HFFc6 (cell line): ENCODE data around the gene ZNF750. TPM values are rescaled to one million over a fixed set of nuclear protein-coding genes. Genes with fewer than 3 reads are reported as not detected.

ENCODE experiments used
- DNase-seq: peaks from one replicate; pipeline ENCODE4 v3.0.0-alpha.2; 2018
- H3K27ac Mint-ChIP-seq: 2 replicates; pipeline ENCODE4 v1.8.0; 2020; ENCODE audit warnings: mild to moderate bottlenecking, mixed read lengths
- H3K27me3 Mint-ChIP-seq: 2 replicates; pipeline ENCODE4 v1.8.0; 2021; ENCODE audit warnings: mild to moderate bottlenecking, moderate library complexity, mixed read lengths; ENCODE audit not compliant: insufficient read depth
- H3K36me3 Mint-ChIP-seq: 2 replicates; pipeline ENCODE4 v1.8.0; 2021; ENCODE audit warnings: low read depth, mixed read lengths
- H3K4me1 Mint-ChIP-seq: 2 replicates; pipeline ENCODE4 v1.8.0; 2020; ENCODE audit warnings: low read depth, mixed read lengths
- H3K4me3 Mint-ChIP-seq: 2 replicates; pipeline ENCODE4 v1.8.0; 2020; ENCODE audit warnings: mild to moderate bottlenecking, moderate library complexity, mixed read lengths
- H3K9me3 Mint-ChIP-seq: 2 replicates; pipeline ENCODE4 v1.8.0; 2020; ENCODE audit warnings: mild to moderate bottlenecking, mixed read lengths
- total RNA-seq, 6 experiments: library from RNA; stranded (reverse); fragmentation: NEBNext Ultra II Directional; extraction: Animal tissue kit (Norgen Biotek cat#: 25700); gene quantifications; 2 replicates in 1 of 6; 3 replicates in 5 of 6; pipeline ENCODE4 v1.2.3, GENCODE V29; 2021
- TF ChIP-seq, protein P1 (sequence below): fragments of 200-600 bp; sonication (generic); IDR thresholded peaks from 2 replicates; pipeline ENCODE4 v1.5.0; 2021; ENCODE audit warnings: antibody characterized with exemption, mild to moderate bottlenecking

The ZNF750 gene
- total RNA-seq, 6 experiments from 2014 or later, result not detected

GRCh38 chr17:82844796-82845162, 5.0 kb upstream of the ZNF750 start:
- TF ChIP-seq, protein P1, sequence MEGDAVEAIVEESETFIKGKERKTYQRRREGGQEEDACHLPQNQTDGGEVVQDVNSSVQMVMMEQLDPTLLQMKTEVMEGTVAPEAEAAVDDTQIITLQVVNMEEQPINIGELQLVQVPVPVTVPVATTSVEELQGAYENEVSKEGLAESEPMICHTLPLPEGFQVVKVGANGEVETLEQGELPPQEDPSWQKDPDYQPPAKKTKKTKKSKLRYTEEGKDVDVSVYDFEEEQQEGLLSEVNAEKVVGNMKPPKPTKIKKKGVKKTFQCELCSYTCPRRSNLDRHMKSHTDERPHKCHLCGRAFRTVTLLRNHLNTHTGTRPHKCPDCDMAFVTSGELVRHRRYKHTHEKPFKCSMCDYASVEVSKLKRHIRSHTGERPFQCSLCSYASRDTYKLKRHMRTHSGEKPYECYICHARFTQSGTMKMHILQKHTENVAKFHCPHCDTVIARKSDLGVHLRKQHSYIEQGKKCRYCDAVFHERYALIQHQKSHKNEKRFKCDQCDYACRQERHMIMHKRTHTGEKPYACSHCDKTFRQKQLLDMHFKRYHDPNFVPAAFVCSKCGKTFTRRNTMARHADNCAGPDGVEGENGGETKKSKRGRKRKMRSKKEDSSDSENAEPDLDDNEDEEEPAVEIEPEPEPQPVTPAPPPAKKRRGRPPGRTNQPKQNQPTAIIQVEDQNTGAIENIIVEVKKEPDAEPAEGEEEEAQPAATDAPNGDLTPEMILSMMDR, result no peak
- no peak for DNase-seq
- H3K27me3 Mint-ChIP-seq, result no peaks in the 10 kb centered on the region; the same call in 1 of the 2 replicates
- H3K4me1 Mint-ChIP-seq, result no peaks in the 10 kb centered on the region
- H3K9me3 Mint-ChIP-seq, result no peaks in the 10 kb centered on the region
- no peak overlapping the region for H3K4me3 Mint-ChIP-seq
- H3K36me3 Mint-ChIP-seq, result peaks cover 11% of the 10 kb centered on the region
- H3K27ac Mint-ChIP-seq, result no peak overlapping the region

GRCh38 chr17:82843904-82844680, 4.3 kb upstream of the ZNF750 start:
- peaks cover 6% of the 10 kb centered on the region for H3K36me3 Mint-ChIP-seq
- H3K27me3 Mint-ChIP-seq, result no peaks in the 10 kb centered on the region; the same call in 1 of the 2 replicates
- TF ChIP-seq, protein P1, result no peak
- no peaks in the 10 kb centered on the region for H3K4me1 Mint-ChIP-seq
- no peak for DNase-seq
- no peaks in the 10 kb centered on the region for H3K9me3 Mint-ChIP-seq
- H3K4me3 Mint-ChIP-seq, result no peak overlapping the region
- no peak overlapping the region for H3K27ac Mint-ChIP-seq

- Mint-ChIP-seq H3K36me3 (no peaks in the 10 kb centered on the region), H3K4me1 (peaks cover 16% of the 10 kb centered on the region), H3K27me3 (no peaks in the 10 kb centered on the region; the same call in 1 of the 2 replicates), H3K4me3 (no peak overlapping the region), H3K9me3 (no peaks in the 10 kb centered on the region), H3K27ac (no peak overlapping the region)
- DNase-seq, result no peak
- TF ChIP-seq, protein P1, result no peak
These were observed 2.2 kb upstream of the ZNF750 start for GRCh38 chr17:82841921-82842596.

GRCh38 chr17:82840431-82840831, 609 bp upstream of the ZNF750 start:
- H3K36me3 Mint-ChIP-seq, result no peaks in the 10 kb centered on the region
- H3K27ac Mint-ChIP-seq, result no peak overlapping the region
- peaks cover 16% of the 10 kb centered on the region for H3K4me1 Mint-ChIP-seq
- DNase-seq, result no peak
- TF ChIP-seq, protein P1, result no peak
- no peaks in the 10 kb centered on the region for H3K9me3 Mint-ChIP-seq
- H3K27me3 Mint-ChIP-seq, result no peaks in the 10 kb centered on the region; the same call in 1 of the 2 replicates
- H3K4me3 Mint-ChIP-seq, result no peak overlapping the region

DNA sequence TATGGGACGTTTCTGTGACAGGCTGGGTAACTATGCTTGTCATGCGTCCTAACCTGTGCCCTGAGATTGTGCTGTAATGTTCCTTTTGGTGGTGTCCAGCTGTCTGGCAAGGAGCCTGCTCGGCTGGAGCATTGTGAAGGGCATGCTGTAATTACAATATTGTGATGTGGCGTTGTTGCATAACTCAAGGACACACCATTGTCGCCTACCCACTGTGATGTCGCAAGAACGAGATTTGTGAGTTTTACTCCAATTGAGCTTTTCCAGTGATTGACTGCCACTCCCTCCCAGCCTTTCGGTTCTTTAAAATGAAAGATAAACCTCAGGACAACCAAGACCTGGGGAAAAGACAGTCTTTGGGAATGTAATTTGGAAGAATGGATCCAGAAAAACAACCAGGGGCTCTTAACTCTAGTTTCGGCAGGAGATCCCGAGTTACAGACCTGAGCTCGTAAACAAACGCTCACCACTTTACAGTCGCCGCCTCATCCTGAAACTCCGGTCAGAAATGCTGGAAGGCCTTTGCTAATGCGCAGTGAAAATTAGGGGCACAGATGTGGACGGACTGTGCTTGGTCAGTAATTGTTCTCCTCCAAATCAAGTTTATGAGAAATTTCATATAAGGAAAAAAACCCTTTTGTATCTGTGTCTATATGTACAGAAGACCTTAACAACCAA, 1.3 kb downstream of the ZNF750 start:
- peak overlapping the region; percentile 13; the same call in 1 of the 2 replicates for H3K27ac Mint-ChIP-seq
- H3K4me1 Mint-ChIP-seq, result peaks cover 16% of the 10 kb centered on the region
- DNase-seq, result peak; percentile 2

More for the DNA sequence above, 1.3 kb downstream of the ZNF750 start:
- Mint-ChIP-seq H3K27me3 (no peaks in the 10 kb centered on the region; the same call in 1 of the 2 replicates), H3K36me3 (no peaks in the 10 kb centered on the region), H3K9me3 (no peaks in the 10 kb centered on the region), H3K4me3 (no peak overlapping the region)
- TF ChIP-seq, protein P1, result no peak
